A549 (cell line): ENCODE results near the gene GNB1. TPM values are rescaled to one million over a fixed set of nuclear protein-coding genes. Genes with fewer than 3 reads are reported as not detected.

ENCODE experiments used
- ATAC-seq, 2 experiments: fragments of 200-7000 bp in 1 of 2; fragments of >200 bp in 1 of 2; cut with Nextera tagmentation in 1 of 2; cut with Tn5 transposase in 1 of 2; 3 replicates each; pipeline versions ENCODE4 v1.8.0 to v1.9.1; 2018 to 2020; ENCODE audit warnings: mild to moderate bottlenecking in 1 of 2, moderate library complexity in 1 of 2
- CTCF ChIA-PET: fragments of 300-600 bp; sonication (Branson Sonifier 250); formaldehyde crosslinking; extraction: SDS; loops from one replicate; lab custom pipeline; 2021; ENCODE audit warnings: antibody characterized with exemption, inconsistent platforms; lab: Yijun Ruan, JAX
- POLR2A ChIA-PET: fragments of 350-600 bp; formaldehyde crosslinking; extraction: SDS; loops from one replicate; lab custom pipeline; 2021; ENCODE audit warnings: antibody characterized with exemption, inconsistent platforms; lab: Yijun Ruan, JAX
- DNase-seq, 2 experiments: peaks; one replicate each; pipeline versions ENCODE4 v3.0.0 to v3.0.0-alpha.2; 2011 to 2016; ENCODE audit warnings: low read depth in 1 of 2, low spot score in 1 of 2
- FAIRE-seq: peaks from 2 replicates; lab custom pipeline; 2011; peaks lifted over from hg19 to GRCh38; lab: Jason Lieb, UNC
- H3K27ac ChIP-seq, 2 experiments: fragments of >200 bp; sonication (Bioruptor Twin); formaldehyde crosslinking; 3 replicates each; pipeline ENCODE4 v1.5.1; 2016 to 2017
- H3K4me1 ChIP-seq: fragments of >200 bp; sonication (Bioruptor Twin); formaldehyde crosslinking; 3 replicates; pipeline ENCODE4 v1.6.1; 2016
- H3K4me2 ChIP-seq: fragments of >200 bp; sonication (Bioruptor Twin); formaldehyde crosslinking; 3 replicates; pipeline ENCODE4 v1.6.1; 2016
- H3K4me3 ChIP-seq: fragments of >200 bp; sonication (Bioruptor Twin); formaldehyde crosslinking; 3 replicates; pipeline ENCODE4 v1.5.1; 2016
- H3K9me3 ChIP-seq: fragments of >200 bp; sonication (Bioruptor Twin); formaldehyde crosslinking; 3 replicates; pipeline ENCODE4 v1.6.1; 2016
- CBX8 ChIP-seq: fragments of 200-600 bp; sonication (generic); IDR thresholded peaks from 2 replicates; pipeline ENCODE4 v1.6.1; 2016
- CEBPB ChIP-seq, 2 experiments: fragments of >200 bp in 1 of 2; sonication (Bioruptor Twin) in 1 of 2; formaldehyde crosslinking in 1 of 2; IDR thresholded peaks; 2 replicates each; pipeline ENCODE4 v1.6.1; 2012 to 2016
- CHD2 ChIP-seq: fragments of 150-350 bp; IDR thresholded peaks from 2 replicates; pipeline ENCODE4 v1.6.1; 2014; ENCODE audit warnings: low read length; ENCODE audit not compliant: partially characterized antibody
- EHF ChIP-seq: fragments of 250-450 bp; sonication (Bioruptor Pico); IDR thresholded peaks from 2 replicates; pipeline ENCODE4 v1.5.0; 2020; ENCODE audit warnings: mild to moderate bottlenecking
- EHMT2 ChIP-seq: fragments of 200-600 bp; sonication (generic); IDR thresholded peaks from 2 replicates; pipeline ENCODE4 v1.6.1; 2016; ENCODE audit warnings: antibody characterized with exemption, low read depth, mild to moderate bottlenecking, moderate library complexity
- FOSL2 ChIP-seq, 2 experiments: fragments of 450-650 bp in 1 of 2; fragments of >200 bp in 1 of 2; sonication (Bioruptor Twin) in 1 of 2; formaldehyde crosslinking; IDR thresholded peaks; 2 replicates each; pipeline versions ENCODE4 v1.5.0 to v1.6.1; 2016 to 2020; ENCODE audit warnings: mild to moderate bottlenecking in 1 of 2, moderate library complexity in 1 of 2
- HDAC2 ChIP-seq: fragments of 200-600 bp; sonication (generic); IDR thresholded peaks from 2 replicates; pipeline ENCODE4 v1.6.1; 2016
- JUNB ChIP-seq: fragments of >200 bp; sonication (Bioruptor Twin); formaldehyde crosslinking; IDR thresholded peaks from 2 replicates; pipeline ENCODE4 v1.6.1; 2016
- MAX ChIP-seq: IDR thresholded peaks from 2 replicates; pipeline ENCODE4 v1.6.1; 2012
- MAZ ChIP-seq: fragments of 150-350 bp; IDR thresholded peaks from 2 replicates; pipeline ENCODE4 v1.6.1; 2014; ENCODE audit warnings: antibody characterized with exemption, low read depth, low read length, borderline replicate concordance
- NPAS2 ChIP-seq: fragments of 250-450 bp; sonication (Bioruptor Pico); IDR thresholded peaks from 2 replicates; pipeline ENCODE4 v1.8.0; 2022; ENCODE audit warnings: mild to moderate bottlenecking, moderate library complexity, borderline replicate concordance
- PHF8 ChIP-seq: fragments of 200-600 bp; sonication (generic); IDR thresholded peaks from 2 replicates; pipeline ENCODE4 v1.6.1; 2016; ENCODE audit warnings: low read depth, mild to moderate bottlenecking, antibody characterized with exemption, moderate library complexity, borderline replicate concordance
- RCOR1 ChIP-seq: fragments of 150-350 bp; IDR thresholded peaks from 2 replicates; pipeline ENCODE4 v1.6.1; 2014; ENCODE audit warnings: antibody characterized with exemption, low read length, low read depth
- TP53 ChIP-seq: fragments of 250-450 bp; sonication (Bioruptor Pico); IDR thresholded peaks from 2 replicates; pipeline ENCODE4 v1.5.0; 2021; ENCODE audit warnings: mild to moderate bottlenecking, moderate library complexity
- WGBS: methylation state at CpG from one replicate; pipeline ENCODE4 v1.1.6; 2017; ENCODE audit errors: missing lambda C conversion rate; 5-methylcytosine and 5-hydroxymethylcytosine counted together
- polyA plus RNA-seq, 4 experiments: library from polyadenylated mRNA; depleted of rRNA in 3 of 4; stranded (reverse); fragments of >200 nt; fragmentation: RNase III in 1 of 4; extraction: RNeasy Plus Mini Kit Qiagen cat#74134 plus additional on column Dnase treatment in 1 of 4; gene quantifications; 2 replicates in 3 of 4; 3 replicates in 1 of 4; pipeline ENCODE4 v1.2.3, GENCODE V29; 2011 to 2017
- TF ChIP-seq, protein P1 (sequence below): fragments of 250-450 bp; sonication (Bioruptor Pico); IDR thresholded peaks from 2 replicates; pipeline ENCODE4 v1.5.0; 2020; ENCODE audit warnings: low read depth, mild to moderate bottlenecking, moderate library complexity

Gene GNB1
- polyA plus RNA-seq, 2 of the 4 experiments (the other 2 are of a cell fraction): 159 to 270 TPM

- TF ChIP-seq, protein P1, sequence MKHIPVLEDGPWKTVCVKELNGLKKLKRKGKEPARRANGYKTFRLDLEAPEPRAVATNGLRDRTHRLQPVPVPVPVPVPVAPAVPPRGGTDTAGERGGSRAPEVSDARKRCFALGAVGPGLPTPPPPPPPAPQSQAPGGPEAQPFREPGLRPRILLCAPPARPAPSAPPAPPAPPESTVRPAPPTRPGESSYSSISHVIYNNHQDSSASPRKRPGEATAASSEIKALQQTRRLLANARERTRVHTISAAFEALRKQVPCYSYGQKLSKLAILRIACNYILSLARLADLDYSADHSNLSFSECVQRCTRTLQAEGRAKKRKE (CRISPR knock-in tag): no peak
- no peak for TF ChIP-seq NPAS2
These were observed 15.0 kb downstream of the GNB1 start (continued) for GRCh38 chr1:1875932-1876331.

DNA sequence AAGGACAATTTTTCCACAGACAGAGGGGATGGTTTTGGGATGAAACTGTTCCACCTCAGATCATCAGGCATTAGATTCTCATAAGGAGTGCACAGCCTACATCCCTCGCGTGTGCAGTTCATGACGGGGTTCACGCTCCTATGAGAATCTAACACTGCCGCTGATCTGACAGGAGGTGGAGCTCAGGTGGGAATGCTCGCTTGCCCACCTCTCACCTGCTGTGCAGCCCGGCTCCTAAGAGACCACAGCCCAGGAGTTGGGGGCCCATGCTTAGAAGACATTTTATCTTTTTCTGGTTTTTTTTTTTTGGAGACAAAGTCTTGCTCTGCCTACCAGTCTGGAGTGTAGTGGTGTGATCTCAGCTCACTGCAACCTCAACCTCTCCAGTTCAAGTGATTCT is 16.0 kb downstream of the GNB1 start:
- H3K4me2 ChIP-seq: no peak overlapping the region
- H3K4me1 ChIP-seq: no peaks in the 10 kb centered on the region
- FAIRE-seq: no peak
- CTCF ChIA-PET: interaction anchor here (0.8 to 2.1 kb wide), 4 partner anchors 9 to 32 kb away, joined by 3 to 5 read pairs (median 4); no protein-coding TSS in a partner anchor
- DNase-seq: no peak
- H3K4me3 ChIP-seq: no peak overlapping the region
- WGBS: 93% methylated on average over 7 of the region's 7 CpGs
- no peak overlapping the region for H3K27ac ChIP-seq
- no peak for ATAC-seq
- no peaks in the 10 kb centered on the region for H3K9me3 ChIP-seq
- no peak for TF ChIP-seq EHF (CRISPR knock-in tag)
- TF ChIP-seq CEBPB (IDR thresholded peaks at IDR 0.05): no peak
- no peak for TF ChIP-seq MAX
- POLR2A ChIA-PET: interaction anchor here (0.8 kb wide), 1 partner anchor 9 kb away, joined by 4 read pairs; no protein-coding TSS in a partner anchor

- no peak for ATAC-seq
- CTCF ChIA-PET: interaction anchor here (1.3 kb wide), 1 partner anchor 15 kb away, joined by 4 read pairs; no protein-coding TSS in a partner anchor
- DNase-seq: no peak
- H3K4me1 ChIP-seq: no peaks in the 10 kb centered on the region
- no peak for TF ChIP-seq EHMT2
- no peak for TF ChIP-seq MAX
- TF ChIP-seq RCOR1: no peak
- TF ChIP-seq EHF (CRISPR knock-in tag): no peak
- TF ChIP-seq MAZ: no peak
- TF ChIP-seq CBX8: no peak
- TF ChIP-seq HDAC2: no peak
- no peak for TF ChIP-seq PHF8
- no peak for TF ChIP-seq TP53 (CRISPR knock-in tag)
- no peak for TF ChIP-seq JUNB
- no peak for TF ChIP-seq FOSL2 (IDR thresholded peaks at IDR 0.05)
- no peak for TF ChIP-seq FOSL2 (CRISPR knock-in tag; IDR thresholded peaks at IDR 0.05)
- no peak for TF ChIP-seq CHD2
- TF ChIP-seq, all 56 proteins: peak for 0
- no peak for FAIRE-seq
- Histone ChIP-seq H3K4me3 (no peak overlapping the region), H3K4me2 (no peak overlapping the region), H3K27ac (no peak overlapping the region), H3K9me3 (no peaks in the 10 kb centered on the region)
- WGBS: 93% methylated on average over 2 of the region's 2 CpGs
- POLR2A ChIA-PET: interaction anchor here (0.6 kb wide), 1 partner anchor 17 kb away, joined by 3 read pairs; no protein-coding TSS in a partner anchor
These were observed 17.7 kb downstream of the GNB1 start for GRCh38 chr1:1873186-1873585.

- WGBS: 92% methylated on average over 11 of the region's 11 CpGs
- ATAC-seq (no peak), DNase-seq (no peak), FAIRE-seq (no peak)
- CTCF ChIA-PET: interaction anchor here (1.3 kb wide), 1 partner anchor 14 kb away, joined by 4 read pairs; no protein-coding TSS in a partner anchor
- H3K9me3 ChIP-seq: no peaks in the 10 kb centered on the region
- H3K4me3 ChIP-seq: no peak overlapping the region
- no peak overlapping the region for H3K4me2 ChIP-seq
- no peak for TF ChIP-seq HDAC2
- TF ChIP-seq RCOR1: no peak
- TF ChIP-seq CHD2: no peak
- no peak for TF ChIP-seq EHF (CRISPR knock-in tag)
- H3K27ac ChIP-seq: no peak overlapping the region
- no peaks in the 10 kb centered on the region for H3K4me1 ChIP-seq
- POLR2A ChIA-PET: no interaction called here
These were observed 18.4 kb downstream of the GNB1 start for GRCh38 chr1:1872329-1872994.
